Lower leg skin (tissue), 3 donors: Measurements from ENCODE around the gene ABHD16A.

ENCODE experiments used
- POLR2A ChIP-seq, 2 donors: fragments of 450-650 bp; IDR thresholded peaks; one replicate each; pipeline ENCODE4 v1.6.1; 2016 to 2017; ENCODE audit warnings: antibody characterized with exemption in 2 of 2, mild to moderate bottlenecking in 1 of 2, moderate library complexity in 1 of 2
- TF ChIP-seq, protein P1 (sequence below), 3 donors: fragments of 450-650 bp; IDR thresholded peaks; one replicate each; pipeline ENCODE4 v1.5.1; 2016; ENCODE audit warnings: antibody characterized with exemption in 3 of 3, mild to moderate bottlenecking in 3 of 3, moderate library complexity in 2 of 3

- no peak for TF ChIP-seq POLR2A (IDR thresholded peaks at IDR 0.05)
- TF ChIP-seq, protein P1, sequence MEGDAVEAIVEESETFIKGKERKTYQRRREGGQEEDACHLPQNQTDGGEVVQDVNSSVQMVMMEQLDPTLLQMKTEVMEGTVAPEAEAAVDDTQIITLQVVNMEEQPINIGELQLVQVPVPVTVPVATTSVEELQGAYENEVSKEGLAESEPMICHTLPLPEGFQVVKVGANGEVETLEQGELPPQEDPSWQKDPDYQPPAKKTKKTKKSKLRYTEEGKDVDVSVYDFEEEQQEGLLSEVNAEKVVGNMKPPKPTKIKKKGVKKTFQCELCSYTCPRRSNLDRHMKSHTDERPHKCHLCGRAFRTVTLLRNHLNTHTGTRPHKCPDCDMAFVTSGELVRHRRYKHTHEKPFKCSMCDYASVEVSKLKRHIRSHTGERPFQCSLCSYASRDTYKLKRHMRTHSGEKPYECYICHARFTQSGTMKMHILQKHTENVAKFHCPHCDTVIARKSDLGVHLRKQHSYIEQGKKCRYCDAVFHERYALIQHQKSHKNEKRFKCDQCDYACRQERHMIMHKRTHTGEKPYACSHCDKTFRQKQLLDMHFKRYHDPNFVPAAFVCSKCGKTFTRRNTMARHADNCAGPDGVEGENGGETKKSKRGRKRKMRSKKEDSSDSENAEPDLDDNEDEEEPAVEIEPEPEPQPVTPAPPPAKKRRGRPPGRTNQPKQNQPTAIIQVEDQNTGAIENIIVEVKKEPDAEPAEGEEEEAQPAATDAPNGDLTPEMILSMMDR (IDR thresholded peaks at IDR 0.05), result no peak
Observed at GRCh38 chr6:31749301-31750036, 46.3 kb upstream of the ABHD16A start.
